NCI-H2171 (cell line): ENCODE results near the gene GUCY1A1.
"Not testable (repeated sequence)": the region's sequence is repeated elsewhere in the genome, so short reads cannot be mapped to it uniquely, and the experiment has no call there.

Experiments used
- DNase-seq: peaks from one replicate; lab custom pipeline; 2025; lab: John Stamatoyannopoulos, UW

The GUCY1A1 gene

GRCh38 chr4:155666344-155667221 is at the start of gene GUCY1A1:
Gene GUCY1A1, plus strand, starts transcription at chr4:155666848. Its CDS starts 30,020 bp downstream, at chr4:155696868.
- DNase-seq = no peak

- no peak for DNase-seq
Observed at GRCh38 chr4:155617296-155617695, 49.4 kb upstream of the GUCY1A1 start.

GRCh38 chr4:155618183-155618838 is 48.3 kb upstream of the GUCY1A1 start:
- DNase-seq = no peak

- DNase-seq = no peak
Observed at GRCh38 chr4:155620637-155621036, 46.0 kb upstream of the GUCY1A1 start.

DNA sequence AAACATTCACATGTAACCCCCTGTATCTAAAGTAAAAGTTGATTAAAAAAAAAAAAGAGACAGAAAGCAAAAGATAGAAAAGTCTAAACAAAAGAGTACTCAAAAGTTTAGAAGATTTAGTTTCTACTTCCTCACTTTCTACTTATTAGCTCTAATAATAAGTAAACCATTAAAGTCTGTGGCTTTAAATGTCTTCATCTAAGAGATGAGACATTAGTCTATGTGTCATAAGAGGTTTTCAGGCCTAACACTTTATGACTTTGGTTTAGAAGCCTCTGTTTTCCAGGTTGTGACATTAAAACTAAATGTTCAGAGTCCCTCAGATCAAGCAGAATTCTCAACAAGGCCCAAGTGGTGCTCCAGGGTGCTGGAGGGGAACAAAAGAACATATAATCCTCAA is 42.2 kb upstream of the GUCY1A1 start:
- no peak for DNase-seq

- DNase-seq = no peak
Observed at GRCh38 chr4:155626561-155626960, 40.1 kb upstream of the GUCY1A1 start.

DNA sequence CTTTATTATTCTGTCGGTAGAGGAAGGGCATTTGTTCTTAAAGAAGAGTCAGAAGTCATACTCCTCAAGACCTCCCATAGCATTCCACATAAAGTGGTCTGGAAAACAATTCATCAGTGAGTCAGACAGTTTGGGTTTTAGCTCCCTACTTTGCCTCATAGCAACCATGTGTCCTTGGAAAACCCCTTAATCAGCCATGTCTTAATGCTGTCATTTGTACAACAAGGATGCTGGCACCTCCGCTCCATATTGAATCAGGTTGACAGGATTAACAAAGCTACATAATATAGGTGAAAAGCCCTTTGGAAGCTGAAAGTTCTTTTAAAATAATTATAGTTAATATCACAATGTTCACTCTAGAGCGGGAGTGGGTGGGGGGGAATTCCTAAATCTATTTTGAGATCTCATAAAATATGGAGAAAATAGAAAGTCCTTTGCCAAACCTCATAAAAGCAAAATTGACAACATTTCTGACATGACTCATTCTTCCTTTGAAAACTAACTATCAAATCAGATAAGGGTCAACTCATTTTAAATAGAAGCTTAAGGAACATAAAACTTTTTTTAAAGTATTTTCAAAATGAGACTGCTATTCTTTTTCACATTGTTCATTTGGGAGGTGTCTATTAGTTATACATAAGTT is 37.3 kb upstream of the GUCY1A1 start:
- DNase-seq = no peak

GRCh38 chr4:155629956-155630355 is 36.7 kb upstream of the GUCY1A1 start:
- DNase-seq = no peak

DNA sequence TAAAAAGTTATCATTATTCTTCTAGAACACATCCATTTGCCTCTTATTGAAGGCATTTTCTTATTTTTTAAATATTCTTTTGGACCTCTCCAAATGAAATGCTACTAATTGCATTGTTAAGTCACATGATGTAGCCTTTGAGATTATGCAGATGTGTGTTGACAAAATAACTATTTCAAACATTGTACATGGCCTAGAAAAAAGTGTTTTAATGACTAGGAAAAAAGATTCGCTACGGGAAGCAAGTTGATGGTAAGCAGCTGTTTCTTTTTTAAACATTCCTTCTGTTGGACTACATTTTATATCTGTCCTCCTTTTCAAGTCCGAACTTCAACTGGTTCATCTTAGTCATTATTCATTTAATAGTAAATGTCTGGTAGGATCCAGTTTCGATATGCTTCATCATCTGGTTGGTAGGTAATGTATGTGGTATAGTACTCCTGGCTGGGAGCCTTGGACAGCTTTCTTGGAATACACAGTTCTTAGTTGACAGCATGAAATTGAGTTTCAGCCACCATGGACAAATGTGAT is 34.3 kb upstream of the GUCY1A1 start:
- DNase-seq = no peak

DNA sequence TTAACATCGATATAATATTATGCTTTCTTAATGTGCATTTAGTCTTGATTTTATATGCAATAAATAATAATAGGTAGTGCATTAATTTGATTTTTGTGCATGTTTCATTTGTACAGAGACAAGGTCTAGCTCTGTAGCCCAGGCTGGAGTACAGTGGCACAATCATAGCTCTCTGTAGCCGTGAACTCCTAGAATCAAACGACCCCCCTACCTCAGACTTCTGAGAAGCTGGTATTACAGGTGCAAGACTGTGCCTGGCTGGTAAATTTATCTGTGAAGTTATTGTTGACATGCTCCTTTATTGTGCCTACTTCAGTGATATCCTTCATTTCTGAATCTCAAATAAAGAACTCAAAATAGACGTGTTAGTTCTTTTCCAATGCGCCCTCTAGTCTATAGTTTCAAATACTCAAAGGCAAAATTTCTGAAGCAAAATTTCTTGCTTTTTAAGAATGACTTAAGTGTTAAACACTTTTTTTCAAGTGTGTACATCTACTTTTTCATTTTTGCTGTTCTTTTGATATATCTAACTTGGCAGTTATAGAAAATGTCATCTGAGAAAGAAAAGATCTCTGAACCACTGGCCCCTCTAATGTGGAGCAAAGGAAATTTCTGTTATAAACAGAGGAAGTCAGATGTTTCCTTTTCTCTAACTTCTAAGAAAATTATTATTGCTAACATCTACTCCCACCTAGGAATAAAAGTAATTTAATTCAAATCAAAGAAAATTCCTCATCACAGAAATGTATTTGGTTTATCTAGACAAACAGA is 28.3 kb upstream of the GUCY1A1 start:
- DNase-seq = no peak

- no peak for DNase-seq
Observed at GRCh38 chr4:155639704-155640523, 26.7 kb upstream of the GUCY1A1 start.

GRCh38 chr4:155640751-155641150 is 25.9 kb upstream of the GUCY1A1 start:
- DNase-seq = no peak

- no peak for DNase-seq
Observed at GRCh38 chr4:155643087-155643486, 23.6 kb upstream of the GUCY1A1 start.

GRCh38 chr4:155646001-155646400 is 20.6 kb upstream of the GUCY1A1 start:
- DNase-seq = no peak

GRCh38 chr4:155650785-155651184 is 15.9 kb upstream of the GUCY1A1 start:
- not testable (repeated sequence) for DNase-seq

DNA sequence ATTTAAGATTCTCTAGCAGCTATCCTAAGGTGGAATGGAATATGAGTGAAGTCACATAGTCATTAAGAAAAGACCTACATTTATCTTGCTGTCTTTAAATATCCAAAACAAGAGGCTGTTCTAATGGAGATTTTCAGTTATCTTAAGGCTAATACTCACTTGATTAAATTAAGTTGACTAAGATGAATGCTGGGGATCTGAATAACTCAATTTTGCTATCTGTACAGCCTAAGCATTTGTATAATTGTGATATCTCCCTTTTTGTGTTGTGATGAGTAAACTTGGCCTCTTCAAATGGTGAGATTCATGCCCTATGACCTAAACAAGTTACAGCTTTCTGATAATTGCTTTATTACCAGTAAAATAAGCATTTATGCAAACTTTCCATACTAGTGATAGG is 13.6 kb upstream of the GUCY1A1 start:
- no peak for DNase-seq

DNA sequence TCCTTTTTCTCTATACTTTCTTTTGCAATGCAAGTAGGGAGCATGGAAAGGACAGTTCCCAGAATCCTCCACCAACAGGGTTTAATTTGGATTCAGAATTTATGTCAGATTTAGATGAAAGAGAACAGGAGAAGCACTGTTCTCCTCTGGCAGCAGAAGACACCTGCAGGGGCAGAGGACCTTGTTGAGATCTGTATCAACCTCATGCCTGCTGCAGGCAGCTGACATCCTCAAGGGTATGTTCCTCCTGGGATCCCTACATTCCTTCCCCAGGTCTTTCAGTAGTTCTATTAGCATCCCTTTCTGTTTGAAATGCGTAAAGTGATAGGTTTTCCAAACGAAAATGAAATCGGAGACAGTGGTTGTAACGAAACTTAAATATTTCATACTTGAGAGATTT is 10.6 kb upstream of the GUCY1A1 start:
- DNase-seq = no peak

- DNase-seq = no peak
Observed at GRCh38 chr4:155657169-155657568, 9.5 kb upstream of the GUCY1A1 start.

DNA sequence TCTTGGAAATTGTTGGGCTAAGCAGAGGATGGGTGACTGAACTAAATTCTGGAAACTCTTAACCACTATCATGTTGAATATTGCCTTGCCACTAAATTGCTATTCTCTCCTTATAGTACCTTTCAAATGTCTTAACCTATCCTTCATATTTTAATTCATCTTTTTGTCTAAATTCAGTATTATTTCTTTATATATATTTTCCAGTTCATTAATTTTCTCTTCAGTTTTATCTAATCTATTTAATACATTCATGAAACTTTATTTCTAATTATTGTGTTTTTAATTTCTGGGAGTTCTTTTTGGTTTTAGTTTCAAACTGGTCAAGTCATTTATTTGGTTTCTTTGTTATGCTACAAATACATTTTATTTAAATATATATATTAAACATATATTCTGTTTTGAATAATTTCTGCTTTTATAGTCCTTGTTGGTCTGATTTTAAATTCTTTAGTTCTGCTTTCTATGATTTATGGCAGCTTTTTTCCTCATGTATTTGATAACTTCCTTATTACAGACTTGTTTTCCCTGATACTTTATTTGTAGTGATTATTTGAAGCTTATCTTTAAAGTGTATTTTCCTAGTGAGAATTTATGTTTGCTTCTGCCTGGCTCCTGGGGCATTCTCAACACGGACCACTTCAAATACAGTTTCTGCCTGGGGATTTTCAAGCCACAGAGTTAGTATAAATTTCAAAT is 8.5 kb upstream of the GUCY1A1 start:
- DNase-seq = no peak

- no peak for DNase-seq
Observed at GRCh38 chr4:155658681-155659064, 8.0 kb upstream of the GUCY1A1 start.
